VCaP (cell line): ENCODE data around the gene ILKAP.

Source experiments
- H3K27ac ChIP-seq: fragments of 450-650 bp; 2 replicates; pipeline ENCODE4 v1.5.1; 2017
- CTCF ChIP-seq: fragments of 450-650 bp; conservative IDR thresholded peaks from 2 replicates; pipeline ENCODE4 v1.5.1; 2017; ENCODE audit warnings: mild to moderate bottlenecking, moderate library complexity

ILKAP gene

GRCh38 chr2:238129166-238130010 lies 74.1 kb downstream of the ILKAP start:
- TF ChIP-seq CTCF = no peak

GRCh38 chr2:238128534-238129001 lies 74.9 kb downstream of the ILKAP start:
- no peak overlapping the region for H3K27ac ChIP-seq
- TF ChIP-seq CTCF = no peak

More at GRCh38 chr2:238129166-238130010, 74.1 kb downstream of the ILKAP start:
- H3K27ac ChIP-seq = no peak overlapping the region

- no peak overlapping the region for H3K27ac ChIP-seq
- no peak for TF ChIP-seq CTCF
Observed at GRCh38 chr2:238128061-238128440, 75.4 kb downstream of the ILKAP start.

GRCh38 chr2:238127165-238128060 lies 76.1 kb downstream of the ILKAP start:
- no peak overlapping the region for H3K27ac ChIP-seq
- TF ChIP-seq CTCF = no peak

DNA sequence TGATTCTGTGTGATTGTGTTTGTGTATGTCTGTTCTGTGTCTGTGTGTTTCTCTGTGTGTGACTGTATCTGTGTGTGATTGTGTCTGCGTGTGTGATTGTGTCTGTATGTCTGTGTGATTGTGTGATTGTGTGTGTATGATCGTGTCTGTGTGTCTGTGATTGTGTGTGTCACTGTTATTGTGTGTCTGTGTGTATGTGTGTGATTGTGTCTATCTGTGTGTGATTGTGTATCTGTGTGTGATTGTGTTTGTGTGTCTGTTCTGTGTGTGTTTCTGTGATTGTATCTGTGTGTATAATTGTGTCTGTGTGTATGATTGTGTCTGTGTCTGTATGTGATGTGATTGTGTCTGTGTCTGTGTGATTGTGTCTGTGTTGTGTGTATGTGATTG lies 76.7 kb downstream of the ILKAP start:
- H3K27ac ChIP-seq = no peak overlapping the region
- TF ChIP-seq CTCF = no peak

DNA sequence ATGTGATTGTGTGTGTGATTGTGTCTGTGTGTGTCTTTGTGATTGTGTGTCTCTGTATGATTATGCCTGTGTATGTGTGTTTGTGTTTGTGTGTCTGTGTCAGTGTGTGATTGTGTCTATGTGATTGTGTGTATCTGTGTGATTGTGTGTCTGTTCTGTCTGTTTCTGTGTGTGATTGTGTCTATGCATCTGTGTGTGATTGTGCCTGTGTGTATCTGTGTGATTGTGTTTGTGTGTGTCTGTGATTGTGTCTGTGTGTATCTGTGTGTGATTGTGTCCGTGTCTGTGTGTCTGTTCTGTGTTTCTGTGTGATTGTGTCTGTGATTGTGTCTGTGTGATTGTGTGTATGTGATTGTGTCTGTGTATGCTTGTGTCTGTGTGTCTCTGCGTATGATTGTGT lies 77.2 kb downstream of the ILKAP start:
- no peak overlapping the region for H3K27ac ChIP-seq
- no peak for TF ChIP-seq CTCF
